Bronchial epithelial cell (primary cell): ENCODE data around the gene SP6. TPM values are rescaled to one million over a fixed set of nuclear protein-coding genes. Genes with fewer than 3 reads are reported as not detected.

Source experiments
- DNase-seq: peaks from one replicate; pipeline ENCODE4 v3.0.0-alpha.2; 2010; ENCODE audit warnings: low read depth
- FAIRE-seq: peaks from 2 replicates; lab custom pipeline; 2011; peaks lifted over from hg19 to GRCh38; lab: Jason Lieb, UNC
- H3K27me3 ChIP-seq: 2 replicates; pipeline ENCODE4 v1.5.1; 2011; ENCODE audit warnings: low read length; ENCODE audit not compliant: control insufficient read depth, insufficient read depth
- H3K36me3 ChIP-seq: 2 replicates; pipeline ENCODE4 v1.5.1; 2011; ENCODE audit warnings: low read length; ENCODE audit not compliant: control insufficient read depth, insufficient read depth
- H3K4me3 ChIP-seq: 2 replicates; pipeline ENCODE4 v1.5.1; 2011; ENCODE audit warnings: mild to moderate bottlenecking, low read depth, low read length, control low read depth
- CTCF ChIP-seq: IDR thresholded peaks from 2 replicates; pipeline ENCODE4 v1.5.1; 2011; ENCODE audit warnings: mild to moderate bottlenecking, moderate library complexity, low read length, control low read depth, inconsistent platforms; ENCODE audit not compliant: insufficient read depth, severe bottlenecking
- total RNA-seq: library from RNA; depleted of rRNA; stranded (reverse); fragments of >200 nt; gene quantifications from 2 replicates; pipeline ENCODE4 v1.2.1, GENCODE V29; 2014

SP6 gene
- total RNA-seq, 1 donor from 2014 or later, result 0.79 TPM

GRCh38 chr17:47812146-47812920 is 38.6 kb downstream of the SP6 start:
- Histone ChIP-seq H3K27me3 (no peaks in the 10 kb centered on the region), H3K36me3 (peaks cover 19% of the 10 kb centered on the region), H3K4me3 (no peak overlapping the region)
- FAIRE-seq (peak; percentile 13), DNase-seq (no peak)
- no peak for TF ChIP-seq CTCF

- no peak for FAIRE-seq
- Histone ChIP-seq H3K4me3 (no peak overlapping the region), H3K36me3 (peaks cover 23% of the 10 kb centered on the region), H3K27me3 (no peaks in the 10 kb centered on the region)
- DNase-seq, result no peak
- no peak for TF ChIP-seq CTCF
These were observed 39.3 kb downstream of the SP6 start for GRCh38 chr17:47811709-47812108.

GRCh38 chr17:47810901-47811635 is 39.9 kb downstream of the SP6 start:
- Histone ChIP-seq H3K27me3 (no peaks in the 10 kb centered on the region), H3K4me3 (no peak overlapping the region), H3K36me3 (peaks cover 22% of the 10 kb centered on the region)
- no peak for FAIRE-seq
- no peak for DNase-seq
- no peak for TF ChIP-seq CTCF

- Histone ChIP-seq H3K4me3 (no peak overlapping the region), H3K36me3 (peaks cover 16% of the 10 kb centered on the region), H3K27me3 (no peaks in the 10 kb centered on the region)
- DNase-seq, result peak; percentile 98
- TF ChIP-seq CTCF, result no peak
- peak; percentile 86 for FAIRE-seq
These were observed 40.7 kb downstream of the SP6 start for GRCh38 chr17:47810200-47810821.

- no peak for FAIRE-seq
- no peak for DNase-seq
- peaks cover 15% of the 10 kb centered on the region for H3K36me3 ChIP-seq
- H3K27me3 ChIP-seq, result peaks cover 2% of the 10 kb centered on the region
- no peak for TF ChIP-seq CTCF
- no peak overlapping the region for H3K4me3 ChIP-seq
These were observed 42.0 kb downstream of the SP6 start for GRCh38 chr17:47808830-47809480.
